ENCODE measurements around the gene IRGC. TPM values are rescaled to one million over a fixed set of nuclear protein-coding genes. Genes with fewer than 3 reads are reported as not detected.

Gene IRGC, protein sequence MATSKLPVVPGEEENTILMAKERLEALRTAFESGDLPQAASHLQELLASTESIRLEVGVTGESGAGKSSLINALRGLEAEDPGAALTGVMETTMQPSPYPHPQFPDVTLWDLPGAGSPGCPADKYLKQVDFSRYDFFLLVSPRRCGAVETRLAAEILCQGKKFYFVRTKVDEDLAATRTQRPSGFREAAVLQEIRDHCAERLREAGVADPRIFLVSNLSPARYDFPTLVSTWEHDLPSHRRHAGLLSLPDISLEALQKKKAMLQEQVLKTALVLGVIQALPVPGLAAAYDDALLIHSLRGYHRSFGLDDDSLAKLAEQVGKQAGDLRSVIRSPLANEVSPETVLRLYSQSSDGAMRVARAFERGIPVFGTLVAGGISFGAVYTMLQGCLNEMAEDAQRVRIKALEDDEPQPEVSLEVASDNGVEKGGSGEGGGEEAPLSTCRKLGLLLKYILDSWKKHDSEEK
- not detected for total RNA-seq

DNA sequence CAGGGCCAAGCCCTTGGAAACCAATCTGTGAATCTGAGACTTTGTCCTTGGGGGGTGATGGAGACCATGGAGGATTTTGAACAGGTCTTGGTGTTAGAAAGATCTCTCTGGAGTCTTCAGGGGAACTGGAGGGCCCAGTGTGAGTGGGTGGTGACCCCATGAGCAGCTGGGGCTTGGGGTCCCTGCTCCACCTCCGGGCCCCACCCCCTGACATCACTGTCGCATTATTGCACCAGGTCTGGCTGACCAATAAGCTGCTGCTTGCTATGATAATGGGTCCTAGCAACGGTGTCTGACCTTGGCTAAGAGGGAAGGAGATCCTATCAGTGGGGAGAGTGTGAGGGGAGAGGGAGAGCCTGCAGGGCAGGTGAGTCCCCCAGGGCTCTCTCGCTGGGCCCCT lies at the start of gene IRGC:
Gene IRGC, plus strand, starts transcription at position 301 of the 400 bp plus-strand sequence. CDS start 2,483 bp downstream, outside the sequence.
- ATAC-seq (ENCODE audit: low FRiP score in 2 of 2) (no peak), DNase-seq (no peak)
- no peak for TF ChIP-seq POLR2A (IDR thresholded peaks at IDR 0.05)
- no peaks in the 10 kb centered on the region for H3K36me3 ChIP-seq
- no peaks in the 10 kb centered on the region for H3K9me3 ChIP-seq
- H3K27ac ChIP-seq = no peak within 1 kb of the TSS
- no peaks in the 10 kb centered on the region for H3K4me1 ChIP-seq
- 63 to 73% methylated on average over 2 to 4 of the region's 4 CpGs for WGBS, 2 donors
- no peaks in the 10 kb centered on the region for H3K27me3 ChIP-seq
- no peak within 1 kb of the TSS for H3K4me3 ChIP-seq

DNA sequence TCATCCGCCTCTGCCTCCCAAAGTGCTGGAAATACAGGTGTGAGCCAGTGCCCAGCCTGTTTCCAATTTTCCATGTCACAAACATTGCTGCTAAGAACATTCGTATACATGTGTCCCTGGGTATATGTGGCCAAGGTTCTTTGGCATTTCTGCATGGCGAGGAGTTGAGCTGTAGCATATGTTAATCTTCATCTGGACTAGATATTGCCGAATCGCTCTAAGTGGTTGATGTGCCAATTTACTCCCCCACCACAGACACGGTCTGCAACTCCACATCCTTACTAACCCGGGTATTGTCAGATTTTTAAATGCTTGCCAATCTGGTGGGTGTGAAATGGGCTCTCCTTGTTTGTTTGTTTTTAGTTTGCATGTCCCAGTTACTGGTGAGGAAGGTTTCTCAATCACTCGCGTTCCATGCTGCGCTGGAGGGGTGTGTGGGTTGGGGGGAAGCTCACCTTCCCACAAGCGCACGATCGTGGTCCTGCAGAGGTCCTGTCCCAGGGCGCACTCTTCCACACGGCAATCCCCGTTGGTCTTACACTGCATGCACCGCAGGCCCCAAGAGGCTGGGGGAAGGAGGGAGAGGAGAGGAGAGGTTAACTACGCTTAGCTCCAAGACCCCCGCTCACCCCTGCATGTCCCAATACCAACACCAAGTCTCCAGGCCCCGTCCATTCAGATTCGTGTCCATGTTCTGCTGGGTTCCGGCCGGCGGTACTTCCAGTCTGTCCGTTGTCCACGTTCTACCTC lies 48.6 kb upstream of the IRGC start:
- DNase-seq (no peak), ATAC-seq (ENCODE audit: low FRiP score in 2 of 2) (no peak)
- peak overlapping the region; percentile 40 to 95 (median 93) for H3K27ac ChIP-seq
- peaks cover 0 to 44% (median 19%) of the 10 kb centered on the region in 4 donors for H3K36me3 ChIP-seq
- H3K27me3 ChIP-seq = no peaks in the 10 kb centered on the region
- TF ChIP-seq EP300 (IDR thresholded peaks at IDR 0.05) (no peak), POLR2AphosphoS5 (IDR thresholded peaks at IDR 0.05) (no peak), POLR2A (IDR thresholded peaks at IDR 0.05) (no peak)
- TF ChIP-seq, protein P1, sequence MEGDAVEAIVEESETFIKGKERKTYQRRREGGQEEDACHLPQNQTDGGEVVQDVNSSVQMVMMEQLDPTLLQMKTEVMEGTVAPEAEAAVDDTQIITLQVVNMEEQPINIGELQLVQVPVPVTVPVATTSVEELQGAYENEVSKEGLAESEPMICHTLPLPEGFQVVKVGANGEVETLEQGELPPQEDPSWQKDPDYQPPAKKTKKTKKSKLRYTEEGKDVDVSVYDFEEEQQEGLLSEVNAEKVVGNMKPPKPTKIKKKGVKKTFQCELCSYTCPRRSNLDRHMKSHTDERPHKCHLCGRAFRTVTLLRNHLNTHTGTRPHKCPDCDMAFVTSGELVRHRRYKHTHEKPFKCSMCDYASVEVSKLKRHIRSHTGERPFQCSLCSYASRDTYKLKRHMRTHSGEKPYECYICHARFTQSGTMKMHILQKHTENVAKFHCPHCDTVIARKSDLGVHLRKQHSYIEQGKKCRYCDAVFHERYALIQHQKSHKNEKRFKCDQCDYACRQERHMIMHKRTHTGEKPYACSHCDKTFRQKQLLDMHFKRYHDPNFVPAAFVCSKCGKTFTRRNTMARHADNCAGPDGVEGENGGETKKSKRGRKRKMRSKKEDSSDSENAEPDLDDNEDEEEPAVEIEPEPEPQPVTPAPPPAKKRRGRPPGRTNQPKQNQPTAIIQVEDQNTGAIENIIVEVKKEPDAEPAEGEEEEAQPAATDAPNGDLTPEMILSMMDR (IDR thresholded peaks at IDR 0.05) = no peak
- no peaks in the 10 kb centered on the region for H3K9me3 ChIP-seq
- 65 to 70% methylated on average over 25 to 26 of the region's 26 CpGs for WGBS, 2 donors
- peak overlapping the region in 3 of 4 donors; percentile 49 to 75 (median 56) for H3K4me3 ChIP-seq
- peaks cover 19 to 57% (median 38%) of the 10 kb centered on the region in 4 donors for H3K4me1 ChIP-seq

DNA sequence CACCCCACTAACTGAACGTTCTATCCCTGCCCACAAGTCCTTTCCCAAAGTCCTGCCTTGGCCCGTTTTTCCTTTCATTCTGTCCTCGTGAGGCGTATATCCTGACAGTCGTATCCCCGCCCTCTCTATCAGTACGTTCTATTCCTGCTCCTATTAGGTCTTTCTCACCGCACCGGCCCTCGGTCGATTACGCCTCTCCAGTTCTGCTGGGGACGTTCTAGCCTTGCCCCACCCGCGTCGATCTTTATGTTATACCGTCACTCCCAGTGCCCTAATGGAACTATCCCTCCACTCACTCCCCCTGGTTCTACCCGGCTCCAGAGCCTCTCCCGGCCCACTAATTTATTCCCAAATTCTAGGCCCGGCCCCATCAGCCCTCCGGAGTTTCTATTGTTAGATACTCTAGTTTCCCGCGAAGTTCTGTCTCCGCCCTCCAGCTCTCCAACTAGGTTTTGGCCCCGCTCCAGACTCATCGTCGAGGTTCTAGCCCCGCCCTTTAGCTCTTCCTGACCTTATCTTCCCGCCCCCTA lies 47.9 kb upstream of the IRGC start:
- Histone ChIP-seq H3K9me3 (no peaks in the 10 kb centered on the region), H3K36me3 (peaks cover 0 to 40% (median 18%) of the 10 kb centered on the region in 4 donors), H3K4me3 (peak overlapping the region in 3 of 4 donors; percentile 49 to 75 (median 56)), H3K27ac (peak overlapping the region; percentile 40 to 95 (median 93)), H3K27me3 (no peaks in the 10 kb centered on the region), H3K4me1 (peaks cover 19 to 59% (median 36%) of the 10 kb centered on the region in 4 donors)
- no peak for TF ChIP-seq POLR2A (IDR thresholded peaks at IDR 0.05)
- TF ChIP-seq EP300 (IDR thresholded peaks at IDR 0.05) = no peak
- TF ChIP-seq, protein P1 (IDR thresholded peaks at IDR 0.05) = no peak
- TF ChIP-seq POLR2AphosphoS5 (IDR thresholded peaks at IDR 0.05) = no peak
- ATAC-seq (ENCODE audit: low FRiP score in 2 of 2) (no peak), DNase-seq (no peak)
- 9 to 16% methylated on average over 29 of the region's 29 CpGs for WGBS, 2 donors

DNA sequence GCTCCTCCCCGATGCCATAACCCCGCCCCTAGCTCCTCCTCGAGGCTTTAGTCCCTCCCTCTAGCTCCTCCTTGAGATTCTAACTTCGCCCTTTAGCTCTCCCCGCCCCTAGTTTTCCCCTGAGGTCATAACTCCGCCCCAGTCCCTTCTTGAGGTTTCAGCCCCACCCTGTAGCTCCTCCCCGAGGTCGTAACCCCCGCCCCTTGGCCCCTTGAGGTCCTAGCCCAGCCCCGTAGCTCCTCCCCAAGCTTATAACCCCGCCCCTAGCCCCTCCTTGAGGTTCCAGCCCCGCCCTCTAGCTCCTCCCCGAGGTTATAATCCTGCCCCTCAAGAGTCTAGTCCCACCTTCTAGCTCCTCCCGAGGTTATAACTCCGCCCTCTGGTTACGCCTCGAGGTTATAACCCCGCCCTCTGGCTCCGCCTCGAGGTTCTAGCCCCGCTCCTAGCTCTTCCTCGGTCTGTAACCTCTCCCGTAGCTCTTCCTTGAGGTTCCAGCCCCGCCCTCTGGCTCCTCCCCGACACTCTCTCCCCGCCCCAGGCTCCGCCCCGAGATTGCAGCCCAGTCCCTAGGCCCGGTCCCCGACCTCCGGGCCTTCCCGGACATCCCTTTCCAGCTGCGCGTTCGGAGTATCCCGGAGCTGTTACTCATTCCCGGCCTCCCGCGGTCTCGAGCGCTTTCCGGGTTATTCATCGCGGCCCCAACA lies 47.3 kb upstream of the IRGC start:
- Histone ChIP-seq H3K9me3 (no peaks in the 10 kb centered on the region), H3K27ac (peak overlapping the region; percentile 92 to 98 (median 94)), H3K4me3 (peak overlapping the region; percentile 49 to 75 (median 62)), H3K36me3 (peaks cover 0 to 33% (median 15%) of the 10 kb centered on the region in 4 donors), H3K4me1 (peaks cover 19 to 59% (median 33%) of the 10 kb centered on the region in 4 donors), H3K27me3 (no peaks in the 10 kb centered on the region)
- TF ChIP-seq POLR2AphosphoS5 (IDR thresholded peaks at IDR 0.05) (peak; percentile 90 to 93), EP300 (IDR thresholded peaks at IDR 0.05) (no peak), POLR2A (IDR thresholded peaks at IDR 0.05) (peak in 3 of 4 donors; percentile 80 to 93 (median 88))
- ATAC-seq (ENCODE audit: low FRiP score in 2 of 2) (peak; percentile 93 to 98), DNase-seq (peak; percentile 98 to 99)
- 0 to 2% methylated on average over 43 to 44 of the region's 44 CpGs for WGBS, 2 donors

DNA sequence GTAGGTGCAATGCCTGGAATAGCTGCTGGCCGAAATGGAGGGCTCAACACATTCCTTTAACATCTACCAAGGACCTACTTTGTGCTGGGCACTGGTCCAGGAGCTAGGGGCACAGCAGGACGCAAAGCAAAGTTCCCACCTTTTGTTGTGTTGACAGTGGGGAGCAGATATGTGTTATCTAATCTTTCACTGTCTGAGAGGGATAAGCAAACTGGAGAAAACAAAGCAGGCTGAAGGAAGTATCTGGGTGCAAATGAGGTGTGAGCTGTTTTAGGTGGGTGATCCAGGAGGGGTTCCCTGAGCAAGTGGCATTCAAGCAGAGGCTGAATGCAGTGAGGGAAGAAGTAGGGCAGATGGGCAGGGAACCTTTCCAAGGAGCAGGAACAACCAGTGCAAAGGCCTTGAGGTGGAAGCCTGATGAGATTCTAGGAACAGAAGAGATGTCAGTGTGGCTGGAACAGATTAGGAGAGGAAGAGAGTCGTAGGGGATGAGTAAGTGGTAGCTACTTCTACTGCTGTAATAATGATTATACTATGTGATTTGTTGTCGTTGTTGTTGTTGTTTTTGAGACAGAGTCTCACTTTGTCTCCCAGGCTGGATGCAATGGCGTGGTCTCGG lies 43.7 kb upstream of the IRGC start:
- no peak overlapping the region for H3K4me3 ChIP-seq
- H3K9me3 ChIP-seq = no peaks in the 10 kb centered on the region
- H3K27ac ChIP-seq = peak overlapping the region in 1 of 4 donors; percentile 92
- H3K4me1 ChIP-seq = peaks cover 13 to 49% (median 30%) of the 10 kb centered on the region in 4 donors
- TF ChIP-seq EP300 (IDR thresholded peaks at IDR 0.05) (no peak), POLR2AphosphoS5 (IDR thresholded peaks at IDR 0.05) (no peak), POLR2A (IDR thresholded peaks at IDR 0.05) (no peak)
- TF ChIP-seq, protein P1 (IDR thresholded peaks at IDR 0.05) = no peak
- WGBS, 2 donors = 54 to 69% methylated on average over 3 of the region's 6 CpGs
- DNase-seq (no peak), ATAC-seq (ENCODE audit: low FRiP score in 2 of 2) (no peak)
- no peaks in the 10 kb centered on the region for H3K27me3 ChIP-seq
- H3K36me3 ChIP-seq = peaks cover 0 to 3% (median 2%) of the 10 kb centered on the region in 4 donors

Measured in upper lobe of left lung (tissue), 6 donors.